Nasal cavity respiratory epithelium epithelial cell of viscerocranial mucosa (primary cell): ENCODE results near the gene TMEM120A. TPM values are rescaled to one million over a fixed set of nuclear protein-coding genes. Genes with fewer than 3 reads are reported as not detected.

Source experiments
- total RNA-seq: library from RNA; depleted of rRNA; stranded (reverse); fragments of >200 nt; gene quantifications from 2 replicates; pipeline ENCODE4 v1.2.3, GENCODE V29; 2014

TMEM120A gene
- 15.8 and 18.5 TPM in 2 replicates for total RNA-seq

GRCh38 chr7:75994388-75995051 is at the start of gene TMEM120A:
TSS of gene TMEM120A (minus strand) at chr7:75994595. CDS start at chr7:75994570, 25 bp downstream.

Other genes starting within 250 kb of the TMEM120A start
- gene CCL26, start 222.4 kb downstream of the TMEM120A start, total RNA-seq, result 0.14 and 0.34 TPM in 2 replicates
- gene CCL24, start 180.8 kb downstream of the TMEM120A start, total RNA-seq, result 0.43 TPM in 1 of 2 replicates, not detected in the other
- 12.0 and 34.7 TPM in 2 replicates for gene RHBDD2, start 115.6 kb downstream of the TMEM120A start, total RNA-seq
- gene POR, start 79.4 kb downstream of the TMEM120A start, total RNA-seq, result 75.9 and 185 TPM in 2 replicates
- 53.7 and 81.3 TPM in 2 replicates for gene STYXL1, start 53.4 kb upstream of the TMEM120A start, total RNA-seq
- gene MDH2, start 53.5 kb upstream of the TMEM120A start, total RNA-seq, result 48.9 and 56.8 TPM in 2 replicates
- 0.34 and 2.1 TPM in 2 replicates for gene SRRM3, start 207.3 kb upstream of the TMEM120A start, total RNA-seq